Measurements from ENCODE around the gene PITX1.
"Not testable (repeated sequence)": the region's sequence is repeated elsewhere in the genome, so short reads cannot be mapped to it uniquely, and the experiment has no call there.

Gene PITX1

GRCh38 chr5:135008556-135008955 lies 25.5 kb downstream of the PITX1 start:
- H3K4me3 ChIP-seq (ENCODE audit: low read depth, low read length), result no peak overlapping the region
- in situ Hi-C loops (cut with HindIII; ENCODE audit: low sequenced_read_pairs), result no loop called here
- TF ChIP-seq CTCF (IDR thresholded peaks at IDR 0.05; ENCODE audit: low read depth, low read length), result no peak
- DNase-seq (ENCODE audit: low read depth, low spot score), result no peak

GRCh38 chr5:135007749-135008363 lies 26.2 kb downstream of the PITX1 start:
- no peak overlapping the region for H3K4me3 ChIP-seq (ENCODE audit: low read depth, low read length)
- no peak for DNase-seq (ENCODE audit: low read depth, low spot score)
- in situ Hi-C loops (cut with HindIII; ENCODE audit: low sequenced_read_pairs), result no loop called here
- TF ChIP-seq CTCF (IDR thresholded peaks at IDR 0.05; ENCODE audit: low read depth, low read length), result no peak

- no peak for TF ChIP-seq CTCF (IDR thresholded peaks at IDR 0.05; ENCODE audit: low read depth, low read length)
- DNase-seq (ENCODE audit: low read depth, low spot score), result no peak
- in situ Hi-C loops (cut with HindIII; ENCODE audit: low sequenced_read_pairs), result no loop called here
- no peak overlapping the region for H3K4me3 ChIP-seq (ENCODE audit: low read depth, low read length)
These were observed 26.7 kb downstream of the PITX1 start for GRCh38 chr5:135007305-135007704.

- no peak for TF ChIP-seq CTCF (IDR thresholded peaks at IDR 0.05; ENCODE audit: low read depth, low read length)
- H3K4me3 ChIP-seq (ENCODE audit: low read depth, low read length), result no peak overlapping the region
- DNase-seq (ENCODE audit: low read depth, low spot score), result no peak
- in situ Hi-C loops (cut with HindIII; ENCODE audit: low sequenced_read_pairs), result no loop called here
These were observed 29.0 kb downstream of the PITX1 start for GRCh38 chr5:135005076-135005475.

GRCh38 chr5:135004376-135004775 lies 29.7 kb downstream of the PITX1 start:
- no peak overlapping the region for H3K4me3 ChIP-seq (ENCODE audit: low read depth, low read length)
- DNase-seq (ENCODE audit: low read depth, low spot score), result no peak
- TF ChIP-seq CTCF (IDR thresholded peaks at IDR 0.05; ENCODE audit: low read depth, low read length), result no peak
- in situ Hi-C loops (cut with HindIII; ENCODE audit: low sequenced_read_pairs), result no loop called here

- DNase-seq (ENCODE audit: low read depth, low spot score); H3K4me3 ChIP-seq (ENCODE audit: low read depth, low read length); in situ Hi-C loops (cut with HindIII; ENCODE audit: low sequenced_read_pairs): not testable (repeated sequence)
These were observed 36.0 kb downstream of the PITX1 start for GRCh38 chr5:134998068-134998467.

GRCh38 chr5:134997015-134997414 lies 37.0 kb downstream of the PITX1 start:
- in situ Hi-C loops (cut with HindIII; ENCODE audit: low sequenced_read_pairs), result no loop called here
- no peak for DNase-seq (ENCODE audit: low read depth, low spot score)
- no peak for TF ChIP-seq CTCF (IDR thresholded peaks at IDR 0.05; ENCODE audit: low read depth, low read length)
- no peak overlapping the region for H3K4me3 ChIP-seq (ENCODE audit: low read depth, low read length)

Measured in astrocyte of the spinal cord (primary cell).